ENCODE data around the gene STX17. TPM values are rescaled to one million over a fixed set of nuclear protein-coding genes. Genes with fewer than 3 reads are reported as not detected.

Gene STX17
- total RNA-seq, 1 donor from 2014 or later: 42.6 TPM

GRCh38 chr9:99922711-99923030 is 16.2 kb downstream of the STX17 start:
- H3K4me1 ChIP-seq: no peaks in the 10 kb centered on the region
- H3K36me3 ChIP-seq: peaks cover 41% of the 10 kb centered on the region
- peaks cover 9% of the 10 kb centered on the region for H3K9me3 ChIP-seq
- TF ChIP-seq CTCF (IDR thresholded peaks at IDR 0.05): no peak
- H3K27ac ChIP-seq: no peak overlapping the region
- no peak for ATAC-seq
- no peak overlapping the region for H3K4me3 ChIP-seq
- no peaks in the 10 kb centered on the region for H3K27me3 ChIP-seq
- no peak for DNase-seq
- intact Hi-C loops (cut with DNase I): no loop called here

GRCh38 chr9:99925541-99925940 is 19.1 kb downstream of the STX17 start:
- intact Hi-C loops (cut with DNase I): no loop called here
- Histone ChIP-seq H3K4me1 (no peaks in the 10 kb centered on the region), H3K27me3 (no peaks in the 10 kb centered on the region), H3K27ac (no peak overlapping the region), H3K36me3 (peaks cover 41% of the 10 kb centered on the region), H3K9me3 (peaks cover 9% of the 10 kb centered on the region), H3K4me3 (no peak overlapping the region)
- no peak for DNase-seq
- TF ChIP-seq CTCF (IDR thresholded peaks at IDR 0.05): no peak
- ATAC-seq: no peak

GRCh38 chr9:99929652-99930051 is 23.2 kb downstream of the STX17 start:
- Histone ChIP-seq H3K4me3 (no peak overlapping the region), H3K9me3 (peaks cover 9% of the 10 kb centered on the region), H3K4me1 (no peaks in the 10 kb centered on the region), H3K27ac (no peak overlapping the region), H3K36me3 (peaks cover 14% of the 10 kb centered on the region), H3K27me3 (no peaks in the 10 kb centered on the region)
- no peak for DNase-seq
- TF ChIP-seq CTCF (IDR thresholded peaks at IDR 0.05): no peak
- ATAC-seq: no peak
- intact Hi-C loops (cut with DNase I): no loop called here

GRCh38 chr9:99931155-99931840 is 24.8 kb downstream of the STX17 start:
- H3K9me3 ChIP-seq: no peaks in the 10 kb centered on the region
- H3K4me1 ChIP-seq: no peaks in the 10 kb centered on the region
- DNase-seq (no peak), ATAC-seq (no peak)
- no peaks in the 10 kb centered on the region for H3K27me3 ChIP-seq
- no peak overlapping the region for H3K27ac ChIP-seq
- no peak overlapping the region for H3K4me3 ChIP-seq
- no peak for TF ChIP-seq CTCF (IDR thresholded peaks at IDR 0.05)
- intact Hi-C loops (cut with DNase I): no loop called here
- H3K36me3 ChIP-seq: peaks cover 14% of the 10 kb centered on the region

- ATAC-seq (no peak), DNase-seq (no peak)
- H3K27ac ChIP-seq: no peak overlapping the region
- intact Hi-C loops (cut with DNase I): no loop called here
- H3K36me3 ChIP-seq: no peaks in the 10 kb centered on the region
- H3K4me3 ChIP-seq: no peak overlapping the region
- H3K4me1 ChIP-seq: no peaks in the 10 kb centered on the region
- no peaks in the 10 kb centered on the region for H3K9me3 ChIP-seq
- no peaks in the 10 kb centered on the region for H3K27me3 ChIP-seq
- TF ChIP-seq CTCF (IDR thresholded peaks at IDR 0.05): no peak
These were observed 30.6 kb downstream of the STX17 start for GRCh38 chr9:99936947-99937587.

Data from upper lobe of right lung (tissue), 1 donor.